Large intestine (tissue), 3 donors: ENCODE results near the gene IDH3A. TPM values are rescaled to one million over a fixed set of nuclear protein-coding genes. Genes with fewer than 3 reads are reported as not detected.
"Not testable (repeated sequence)": the region's sequence is repeated elsewhere in the genome, so short reads cannot be mapped to it uniquely, and the experiment has no call there.

Experiments used
- DNase-seq, 2 donors: peaks; one replicate each; pipeline versions ENCODE4 v3.0.0 to v3.0.0-alpha.2; 2013
- H3K27ac ChIP-seq: one replicate; pipeline ENCODE4 v1.5.1; 2013; ENCODE audit warnings: low read length
- H3K27me3 ChIP-seq: 2 replicates; pipeline ENCODE4 v1.6.1; 2013; ENCODE audit warnings: low read length; ENCODE audit not compliant: control insufficient read depth, insufficient read depth
- H3K36me3 ChIP-seq: 2 replicates; pipeline ENCODE4 v1.6.1; 2013; ENCODE audit warnings: low read length; ENCODE audit not compliant: control insufficient read depth, insufficient read depth
- H3K4me1 ChIP-seq: one replicate; pipeline ENCODE4 v1.6.1; 2013; ENCODE audit warnings: low read length; ENCODE audit not compliant: control insufficient read depth, insufficient read depth
- H3K4me3 ChIP-seq: one replicate; pipeline ENCODE4 v1.5.1; 2013; ENCODE audit warnings: low read length
- H3K9me3 ChIP-seq: one replicate; pipeline ENCODE4 v1.6.1; 2013; ENCODE audit warnings: mild to moderate bottlenecking, low read depth, low read length, moderate library complexity; ENCODE audit not compliant: control insufficient read depth
- WGBS: methylation state at CpG from one replicate; pipeline ENCODE4 v1.1.5; 2013; ENCODE audit warnings: low lambda C conversion rate; ENCODE audit not compliant: insufficient coverage; 5-methylcytosine and 5-hydroxymethylcytosine counted together
- polyA plus RNA-seq: library from polyadenylated mRNA; unstranded; fragments of 120-200 nt; gene quantifications from one replicate; pipeline ENCODE4 v1.2.1, GENCODE V29; 2013

IDH3A gene
- polyA plus RNA-seq, 1 donor, result 113 TPM

- Histone ChIP-seq H3K4me3 (no peak overlapping the region), H3K4me1 (peaks cover 37% of the 10 kb centered on the region), H3K27me3 (no peaks in the 10 kb centered on the region), H3K9me3 (no peaks in the 10 kb centered on the region), H3K27ac (no peak overlapping the region), H3K36me3 (no peaks in the 10 kb centered on the region)
- no CpG with 5 or more reads among the region's 4 CpGs for WGBS
- peak in 1 of 2 donors; percentile 61 for DNase-seq
These were observed 2.6 kb upstream of the IDH3A start for GRCh38 chr15:78146425-78147154.

- DNase-seq, result no peak
- no peak overlapping the region for H3K4me3 ChIP-seq
- no peaks in the 10 kb centered on the region for H3K36me3 ChIP-seq
- 80% methylated on average over 1 of the region's 6 CpGs for WGBS
- no peaks in the 10 kb centered on the region for H3K9me3 ChIP-seq
- no peak overlapping the region for H3K27ac ChIP-seq
- no peaks in the 10 kb centered on the region for H3K27me3 ChIP-seq
- peaks cover 29% of the 10 kb centered on the region for H3K4me1 ChIP-seq
These were observed 1.6 kb upstream of the IDH3A start for GRCh38 chr15:78147566-78147965.

GRCh38 chr15:78148392-78149067 is 632 bp upstream of the IDH3A start:
- peak overlapping the region; percentile 89 for H3K27ac ChIP-seq
- DNase-seq, result no peak
- H3K9me3 ChIP-seq, result no peaks in the 10 kb centered on the region
- H3K4me1 ChIP-seq, result peaks cover 27% of the 10 kb centered on the region
- peaks cover 4% of the 10 kb centered on the region for H3K36me3 ChIP-seq
- no peaks in the 10 kb centered on the region for H3K27me3 ChIP-seq
- 17% methylated on average over 4 of the region's 14 CpGs for WGBS
- H3K4me3 ChIP-seq, result peak overlapping the region; percentile 72

GRCh38 chr15:78149805-78150751 is 916 bp downstream of the IDH3A start:
- peak in 1 of 2 donors; percentile 58 for DNase-seq
- H3K27me3 ChIP-seq, result no peaks in the 10 kb centered on the region
- peaks cover 27% of the 10 kb centered on the region for H3K4me1 ChIP-seq
- H3K27ac ChIP-seq, result peak overlapping the region; percentile 51
- H3K4me3 ChIP-seq, result peak overlapping the region; percentile 80
- H3K9me3 ChIP-seq, result no peaks in the 10 kb centered on the region
- 3% methylated on average over 7 of the region's 20 CpGs for WGBS
- peaks cover 8% of the 10 kb centered on the region for H3K36me3 ChIP-seq

- Histone ChIP-seq H3K36me3 (peaks cover 15% of the 10 kb centered on the region), H3K4me1 (peaks cover 24% of the 10 kb centered on the region)
- H3K4me3 ChIP-seq, H3K9me3 ChIP-seq, DNase-seq, H3K27me3 ChIP-seq, H3K27ac ChIP-seq: not testable (repeated sequence)
- no CpG with 5 or more reads among the region's 8 CpGs for WGBS
These were observed 1.9 kb downstream of the IDH3A start for GRCh38 chr15:78151075-78151474.

GRCh38 chr15:78154955-78155354 is 5.8 kb downstream of the IDH3A start:
- Histone ChIP-seq H3K9me3 (no peaks in the 10 kb centered on the region), H3K27me3 (no peaks in the 10 kb centered on the region), H3K36me3 (peaks cover 39% of the 10 kb centered on the region), H3K27ac (no peak overlapping the region), H3K4me3 (no peak overlapping the region), H3K4me1 (peaks cover 2% of the 10 kb centered on the region)
- DNase-seq, result no peak
- WGBS, result 100% methylated on average over 1 of the region's 3 CpGs

GRCh38 chr15:78155355-78155939 is 6.3 kb downstream of the IDH3A start:
- H3K27me3 ChIP-seq, result no peaks in the 10 kb centered on the region
- no peak overlapping the region for H3K27ac ChIP-seq
- H3K36me3 ChIP-seq, result peaks cover 41% of the 10 kb centered on the region
- H3K4me1 ChIP-seq, result no peaks in the 10 kb centered on the region
- DNase-seq, result no peak
- H3K4me3 ChIP-seq, result no peak overlapping the region
- no peaks in the 10 kb centered on the region for H3K9me3 ChIP-seq
- 100% methylated on average over 1 of the region's 4 CpGs for WGBS

GRCh38 chr15:78156653-78157052 is 7.5 kb downstream of the IDH3A start:
- H3K27me3 ChIP-seq, result no peaks in the 10 kb centered on the region
- DNase-seq, result no peak
- H3K9me3 ChIP-seq, result no peaks in the 10 kb centered on the region
- peaks cover 49% of the 10 kb centered on the region for H3K36me3 ChIP-seq
- no peak overlapping the region for H3K27ac ChIP-seq
- H3K4me1 ChIP-seq, result no peaks in the 10 kb centered on the region
- no peak overlapping the region for H3K4me3 ChIP-seq
- 100% methylated on average over 1 of the region's 1 CpG for WGBS

- Histone ChIP-seq H3K36me3 (peaks cover 54% of the 10 kb centered on the region), H3K9me3 (no peaks in the 10 kb centered on the region), H3K27me3 (no peaks in the 10 kb centered on the region), H3K27ac (no peak overlapping the region), H3K4me3 (no peak overlapping the region), H3K4me1 (no peaks in the 10 kb centered on the region)
- 17% methylated on average over 1 of the region's 2 CpGs for WGBS
- DNase-seq, result no peak
These were observed 8.0 kb downstream of the IDH3A start for GRCh38 chr15:78157203-78157602.

GRCh38 chr15:78159395-78159794 is 10.2 kb downstream of the IDH3A start:
- Histone ChIP-seq H3K27me3 (no peaks in the 10 kb centered on the region), H3K9me3 (no peaks in the 10 kb centered on the region), H3K27ac (no peak overlapping the region), H3K36me3 (peaks cover 65% of the 10 kb centered on the region), H3K4me1 (no peaks in the 10 kb centered on the region), H3K4me3 (no peak overlapping the region)
- WGBS, result no CpG with 5 or more reads among the region's 3 CpGs
- no peak for DNase-seq
